ENCODE results near the gene SCARF2. TPM values are rescaled to one million over a fixed set of nuclear protein-coding genes. Genes with fewer than 3 reads are reported as not detected.

The SCARF2 gene
- total and polyA plus RNA-seq, 8 donors: 15.8 to 36.4 (median 23.5) TPM

GRCh38 chr22:20403779-20404140, 33.9 kb downstream of the SCARF2 start:
- Histone ChIP-seq H3K9me3 (no peaks in the 10 kb centered on the region), H3K4me3 (no peak overlapping the region), H3K27me3 (no peaks in the 10 kb centered on the region), H3K36me3 (peaks cover 0 to 40% of the 10 kb centered on the region in 2 donors), H3K27ac (no peak overlapping the region), H3K4me1 (no peaks in the 10 kb centered on the region)
- no peak for ATAC-seq
- DNase-seq: no peak
- intact Hi-C loops (cut with DNase I): no loop called here
- no peak for TF ChIP-seq CTCF (IDR thresholded peaks at IDR 0.05)

GRCh38 chr22:20402960-20403778, 34.5 kb downstream of the SCARF2 start:
- TF ChIP-seq CTCF (IDR thresholded peaks at IDR 0.05): no peak
- Histone ChIP-seq H3K4me1 (no peaks in the 10 kb centered on the region), H3K4me3 (no peak overlapping the region), H3K36me3 (peaks cover 0 to 40% of the 10 kb centered on the region in 2 donors), H3K9me3 (no peaks in the 10 kb centered on the region), H3K27ac (no peak overlapping the region), H3K27me3 (no peaks in the 10 kb centered on the region)
- intact Hi-C loops (cut with DNase I): no loop called here
- ATAC-seq (no peak), DNase-seq (no peak)

- Histone ChIP-seq H3K9me3 (no peaks in the 10 kb centered on the region), H3K27ac (no peak overlapping the region), H3K4me3 (no peak overlapping the region), H3K36me3 (peaks cover 0 to 27% of the 10 kb centered on the region in 2 donors), H3K4me1 (peaks cover under 1 to 3% of the 10 kb centered on the region in 2 donors), H3K27me3 (no peaks in the 10 kb centered on the region)
- ATAC-seq (no peak), DNase-seq (no peak)
- no peak for TF ChIP-seq CTCF (IDR thresholded peaks at IDR 0.05)
- intact Hi-C loops (cut with DNase I): no loop called here
These were observed 36.1 kb downstream of the SCARF2 start for GRCh38 chr22:20401376-20402014.

- H3K27ac ChIP-seq: no peak overlapping the region
- no peak overlapping the region for H3K4me3 ChIP-seq
- H3K4me1 ChIP-seq: peaks cover 7 to 10% of the 10 kb centered on the region in 2 donors
- ATAC-seq (no peak), DNase-seq (no peak)
- no peaks in the 10 kb centered on the region for H3K9me3 ChIP-seq
- no peaks in the 10 kb centered on the region for H3K27me3 ChIP-seq
- intact Hi-C loops (cut with DNase I): no loop called here
- H3K36me3 ChIP-seq: peaks cover 0 to 20% of the 10 kb centered on the region in 2 donors
- no peak for TF ChIP-seq CTCF (IDR thresholded peaks at IDR 0.05)
These were observed 36.8 kb downstream of the SCARF2 start for GRCh38 chr22:20400606-20401375.

Measured in left lung (tissue), 10 donors.